SH-SY5Y (cell line): ENCODE measurements around the gene TEX35.

ENCODE experiments used
- GATA2 ChIP-seq: IDR thresholded peaks from 2 replicates; pipeline ENCODE4 v1.6.1; 2011; ENCODE audit warnings: mild to moderate bottlenecking, low read depth, low read length
- GATA3 ChIP-seq: IDR thresholded peaks from 2 replicates; pipeline ENCODE4 v1.6.1; 2011; ENCODE audit warnings: low read depth, mild to moderate bottlenecking, low read length, moderate library complexity

Gene TEX35

GRCh38 chr1:178500091-178500770, 12.7 kb upstream of the TEX35 start:
- TF ChIP-seq GATA3: no peak
- no peak for TF ChIP-seq GATA2

- TF ChIP-seq GATA3: no peak
- no peak for TF ChIP-seq GATA2
Observed at GRCh38 chr1:178500936-178501554, 11.9 kb upstream of the TEX35 start.

- TF ChIP-seq GATA3 (no peak), GATA2 (no peak)
Observed at GRCh38 chr1:178501705-178502329, 11.1 kb upstream of the TEX35 start.

GRCh38 chr1:178502330-178502714, 10.6 kb upstream of the TEX35 start:
- no peak for TF ChIP-seq GATA3
- TF ChIP-seq GATA2: no peak

GRCh38 chr1:178502856-178503255, 10.1 kb upstream of the TEX35 start:
- no peak for TF ChIP-seq GATA2
- TF ChIP-seq GATA3: no peak

- TF ChIP-seq GATA3 (no peak), GATA2 (no peak)
Observed at GRCh38 chr1:178503849-178504248, 9.1 kb upstream of the TEX35 start.

- no peak for TF ChIP-seq GATA2
- TF ChIP-seq GATA3: no peak
Observed at GRCh38 chr1:178504286-178504685, 8.6 kb upstream of the TEX35 start.

- TF ChIP-seq GATA2: no peak
- TF ChIP-seq GATA3: no peak
Observed at GRCh38 chr1:178506177-178506576, 6.7 kb upstream of the TEX35 start.

- no peak for TF ChIP-seq GATA3
- TF ChIP-seq GATA2: no peak
Observed at GRCh38 chr1:178506669-178507068, 6.2 kb upstream of the TEX35 start.

- TF ChIP-seq GATA3 (no peak), GATA2 (no peak)
Observed at GRCh38 chr1:178509414-178510007, 3.4 kb upstream of the TEX35 start.

- no peak for TF ChIP-seq GATA2
- TF ChIP-seq GATA3: no peak
Observed at GRCh38 chr1:178510155-178510554, 2.8 kb upstream of the TEX35 start.

- no peak for TF ChIP-seq GATA2
- TF ChIP-seq GATA3: no peak
Observed at GRCh38 chr1:178513278-178513983, 522 bp downstream of the TEX35 start.

GRCh38 chr1:178516110-178516509, 3.2 kb downstream of the TEX35 start:
- TF ChIP-seq GATA2: no peak
- TF ChIP-seq GATA3: no peak

- TF ChIP-seq GATA3: no peak
- TF ChIP-seq GATA2: no peak
Observed at GRCh38 chr1:178518894-178519293, 6.0 kb downstream of the TEX35 start.

- no peak for TF ChIP-seq GATA2
- no peak for TF ChIP-seq GATA3
Observed at GRCh38 chr1:178520803-178521202, 7.9 kb downstream of the TEX35 start.
